Gastrocnemius medialis (tissue), 4 donors: ENCODE data around the gene AIFM2. TPM values are rescaled to one million over a fixed set of nuclear protein-coding genes. Genes with fewer than 3 reads are reported as not detected.

Experiments
- ATAC-seq, 2 donors: fragments of 150-250 bp; one replicate each; pipeline ENCODE4 v1.9.1; 2016
- DNase-seq, 2 donors: peaks; one replicate each; pipeline ENCODE4 v3.0.0-alpha.2; 2019
- H3K27ac ChIP-seq, 4 donors: fragments of 200-600 bp; sonication (generic); 1 replicate in 1 of 4; 2 replicates in 3 of 4; pipeline ENCODE4 v1.5.1; 2016 to 2018; ENCODE audit warnings: mild to moderate bottlenecking in 2 of 4, moderate library complexity in 1 of 4
- H3K27me3 ChIP-seq, 3 donors: fragments of 200-600 bp; sonication (generic) in 2 of 3; 1 replicate in 1 of 3; 2 replicates in 2 of 3; pipeline versions ENCODE4 v1.5.1 to v1.6.0; 2016 to 2019; ENCODE audit warnings: mild to moderate bottlenecking in 1 of 3, moderate library complexity in 1 of 3
- H3K36me3 ChIP-seq, 2 donors: fragments of 200-600 bp; sonication (generic) in 1 of 2; one replicate each; pipeline ENCODE4 v1.5.1; 2017 to 2018
- H3K4me1 ChIP-seq, 2 donors: fragments of 200-600 bp; sonication (generic) in 1 of 2; one replicate each; pipeline ENCODE4 v1.5.1; 2016 to 2017; ENCODE audit warnings: mild to moderate bottlenecking in 2 of 2
- H3K4me3 ChIP-seq, 4 donors: fragments of 200-600 bp; sonication (generic) in 3 of 4; 1 replicate in 1 of 4; 2 replicates in 3 of 4; pipeline ENCODE4 v1.5.1; 2016 to 2019; ENCODE audit warnings: mild to moderate bottlenecking in 2 of 4
- H3K9me3 ChIP-seq, 3 donors: fragments of 200-600 bp; sonication (generic) in 2 of 3; 1 replicate in 1 of 3; 2 replicates in 2 of 3; pipeline ENCODE4 v1.5.1; 2016 to 2019
- POLR2A ChIP-seq, 2 donors: fragments of 450-650 bp; IDR thresholded peaks; one replicate each; pipeline ENCODE4 v1.6.1; 2017; ENCODE audit warnings: antibody characterized with exemption in 2 of 2, mild to moderate bottlenecking in 2 of 2, moderate library complexity in 2 of 2
- in situ Hi-C, 4 donors: fragments of 200-750 bp; cut with MboI; loops; one replicate each; pipeline versions ENCODE4 v1.15.0 to v1.8.0; 2017; ENCODE audit warnings: low sequenced_read_pairs in 4 of 4
- intact Hi-C: fragments of 100-400 bp; cut with DNase I; formaldehyde crosslinking; loops from one replicate; pipeline ENCODE4 v1.15.1; 2023; ENCODE audit warnings: low total_unique reads
- total RNA-seq, 4 donors: library from RNA; depleted of rRNA; stranded (reverse); fragments of >200 nt; gene quantifications; one replicate each; pipeline versions ENCODE4 v1.1.0 to v1.2.3, GENCODE V29; 2016
- TF ChIP-seq, protein P1 (sequence below), 5 experiments: fragments of 450-650 bp in 3 of 5; fragments of 200-600 bp in 2 of 5; sonication (generic) in 2 of 5; IDR thresholded peaks in 4 of 5; conservative IDR thresholded peaks in 1 of 5; 1 replicate in 4 of 5; 2 replicates in 1 of 5; pipeline ENCODE4 v1.5.1; 2016 to 2019; ENCODE audit warnings: antibody characterized with exemption in 5 of 5, mild to moderate bottlenecking in 3 of 5, moderate library complexity in 3 of 5

AIFM2 gene
- total RNA-seq, 4 donors from 2014 or later, result 6.8 to 11.0 (median 9.8) TPM

- in situ Hi-C loops, result no loop called here
- no peak for TF ChIP-seq POLR2A (IDR thresholded peaks at IDR 0.05)
- TF ChIP-seq, protein P1, sequence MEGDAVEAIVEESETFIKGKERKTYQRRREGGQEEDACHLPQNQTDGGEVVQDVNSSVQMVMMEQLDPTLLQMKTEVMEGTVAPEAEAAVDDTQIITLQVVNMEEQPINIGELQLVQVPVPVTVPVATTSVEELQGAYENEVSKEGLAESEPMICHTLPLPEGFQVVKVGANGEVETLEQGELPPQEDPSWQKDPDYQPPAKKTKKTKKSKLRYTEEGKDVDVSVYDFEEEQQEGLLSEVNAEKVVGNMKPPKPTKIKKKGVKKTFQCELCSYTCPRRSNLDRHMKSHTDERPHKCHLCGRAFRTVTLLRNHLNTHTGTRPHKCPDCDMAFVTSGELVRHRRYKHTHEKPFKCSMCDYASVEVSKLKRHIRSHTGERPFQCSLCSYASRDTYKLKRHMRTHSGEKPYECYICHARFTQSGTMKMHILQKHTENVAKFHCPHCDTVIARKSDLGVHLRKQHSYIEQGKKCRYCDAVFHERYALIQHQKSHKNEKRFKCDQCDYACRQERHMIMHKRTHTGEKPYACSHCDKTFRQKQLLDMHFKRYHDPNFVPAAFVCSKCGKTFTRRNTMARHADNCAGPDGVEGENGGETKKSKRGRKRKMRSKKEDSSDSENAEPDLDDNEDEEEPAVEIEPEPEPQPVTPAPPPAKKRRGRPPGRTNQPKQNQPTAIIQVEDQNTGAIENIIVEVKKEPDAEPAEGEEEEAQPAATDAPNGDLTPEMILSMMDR (IDR thresholded peaks at IDR 0.05 in 4 of 5, conservative IDR thresholded peaks at IDR 0.05 in 1 of 5), result no peak
- Histone ChIP-seq H3K27ac (no peak overlapping the region), H3K9me3 (no peaks in the 10 kb centered on the region), H3K36me3 (peaks cover 0 to 2% of the 10 kb centered on the region in 2 donors), H3K27me3 (no peaks in the 10 kb centered on the region), H3K4me3 (no peak overlapping the region), H3K4me1 (peaks cover 55 to 68% of the 10 kb centered on the region in 2 donors)
- intact Hi-C loops, result no loop called here
- DNase-seq (no peak), ATAC-seq (no peak)
These were observed 33.8 kb upstream of the AIFM2 start for GRCh38 chr10:70166394-70166793.

GRCh38 chr10:70164163-70164562 lies 31.5 kb upstream of the AIFM2 start:
- Histone ChIP-seq H3K27me3 (no peaks in the 10 kb centered on the region), H3K36me3 (peaks cover 0 to 22% of the 10 kb centered on the region in 2 donors), H3K4me3 (no peak overlapping the region), H3K9me3 (no peaks in the 10 kb centered on the region), H3K27ac (peak overlapping the region in 2 of 4 donors; percentile 9 to 36), H3K4me1 (peaks cover 58 to 66% of the 10 kb centered on the region in 2 donors)
- DNase-seq (no peak), ATAC-seq (no peak)
- TF ChIP-seq, protein P1 (IDR thresholded peaks at IDR 0.05 in 4 of 5, conservative IDR thresholded peaks at IDR 0.05 in 1 of 5), result no peak
- no peak for TF ChIP-seq POLR2A (IDR thresholded peaks at IDR 0.05)
- in situ Hi-C loops (no loop called here), intact Hi-C loops (no loop called here)

DNA sequence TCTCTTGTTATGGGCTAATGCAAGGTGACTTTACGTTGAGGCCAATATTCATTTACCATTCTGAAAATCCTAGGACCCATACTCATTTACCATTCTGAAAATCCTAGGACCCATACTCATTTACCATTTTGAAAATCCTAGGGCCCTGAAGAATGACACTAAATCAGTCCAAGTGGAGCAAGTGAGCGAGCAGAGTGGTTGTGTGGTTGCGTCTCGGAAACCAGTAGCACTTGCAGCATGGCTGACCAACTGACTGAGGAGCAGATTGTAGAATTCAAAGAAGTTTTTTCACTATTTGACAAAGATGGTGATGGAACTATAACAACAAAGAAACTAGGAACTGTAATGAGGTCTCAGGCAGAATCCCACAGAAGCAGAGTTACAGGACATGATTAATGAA lies 30.8 kb upstream of the AIFM2 start:
- Histone ChIP-seq H3K9me3 (no peaks in the 10 kb centered on the region), H3K4me3 (no peak overlapping the region), H3K27ac (no peak overlapping the region), H3K4me1 (peaks cover 51 to 59% of the 10 kb centered on the region in 2 donors), H3K36me3 (peaks cover 0 to 22% of the 10 kb centered on the region in 2 donors), H3K27me3 (no peaks in the 10 kb centered on the region)
- in situ Hi-C loops (no loop called here), intact Hi-C loops (no loop called here)
- DNase-seq (no peak), ATAC-seq (no peak)
- no peak for TF ChIP-seq POLR2A (IDR thresholded peaks at IDR 0.05)
- TF ChIP-seq, protein P1 (IDR thresholded peaks at IDR 0.05 in 4 of 5, conservative IDR thresholded peaks at IDR 0.05 in 1 of 5), result no peak

DNA sequence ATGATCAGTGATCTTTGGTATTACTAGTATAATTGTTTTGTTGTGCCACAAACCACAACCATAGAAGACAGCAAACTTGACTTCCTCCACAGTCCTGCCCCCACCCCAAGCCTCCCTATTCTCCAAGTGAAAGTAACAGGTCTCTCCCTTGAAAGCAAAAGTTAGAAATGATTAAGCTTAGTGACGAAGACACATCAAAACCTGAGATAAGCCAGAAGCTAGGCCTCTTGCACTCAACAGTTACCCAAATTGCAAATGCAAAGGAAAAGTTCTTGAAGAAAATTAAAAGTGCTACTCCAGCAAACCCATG lies 30.2 kb upstream of the AIFM2 start:
- Histone ChIP-seq H3K4me1 (peaks cover 51 to 53% of the 10 kb centered on the region in 2 donors), H3K4me3 (no peak overlapping the region), H3K36me3 (peaks cover 0 to 22% of the 10 kb centered on the region in 2 donors), H3K9me3 (no peaks in the 10 kb centered on the region), H3K27ac (no peak overlapping the region), H3K27me3 (no peaks in the 10 kb centered on the region)
- no peak for ATAC-seq
- TF ChIP-seq POLR2A (IDR thresholded peaks at IDR 0.05), result no peak
- TF ChIP-seq, protein P1 (IDR thresholded peaks at IDR 0.05 in 4 of 5, conservative IDR thresholded peaks at IDR 0.05 in 1 of 5), result no peak
- intact Hi-C loops (no loop called here), in situ Hi-C loops (no loop called here)
- no peak for DNase-seq
